Neural cell (in vitro differentiated cells): Measurements from ENCODE around the gene ZNF197. TPM values are rescaled to one million over a fixed set of nuclear protein-coding genes. Genes with fewer than 3 reads are reported as not detected.

Experiments
- H2AFZ ChIP-seq: fragments of 200-600, 300-800 bp; sonication (generic), shearing (Covaris generic); 2 replicates; pipeline ENCODE4 v1.6.0; 2014; ENCODE audit warnings: low read depth, mild to moderate bottlenecking, antibody characterized with exemption, low read length, moderate library complexity
- H3F3A ChIP-seq: fragments of 200-600 bp; shearing (Covaris generic); 2 replicates; pipeline ENCODE4 v1.6.1; 2016; ENCODE audit warnings: mild to moderate bottlenecking, moderate library complexity, mixed read lengths, antibody characterized with exemption, low read length; ENCODE audit not compliant: insufficient read depth, poor library complexity, severe bottlenecking
- H3K27ac ChIP-seq: fragments of 200-600, 300-800 bp; sonication (generic), shearing (Covaris generic); 2 replicates; pipeline ENCODE4 v1.5.1; 2014; ENCODE audit warnings: mild to moderate bottlenecking, low read length, moderate library complexity
- H3K27me3 ChIP-seq: fragments of 300-800, 200-600 bp; sonication (generic), shearing (Covaris generic); 2 replicates; pipeline ENCODE4 v1.6.0; 2014; ENCODE audit warnings: mild to moderate bottlenecking, low read depth, low read length, moderate library complexity; ENCODE audit not compliant: insufficient read depth
- H3K36me3 ChIP-seq: fragments of 300-800, 200-600 bp; sonication (generic), shearing (Covaris generic); 2 replicates; pipeline ENCODE4 v1.5.1; 2014; ENCODE audit warnings: mild to moderate bottlenecking, antibody characterized with exemption, low read length, moderate library complexity; ENCODE audit not compliant: insufficient read depth
- H3K4me2 ChIP-seq: fragments of 300-800, 200-600 bp; sonication (generic), shearing (Covaris generic); 2 replicates; pipeline ENCODE4 v1.6.0; 2014; ENCODE audit warnings: mild to moderate bottlenecking, low read length
- H3K4me3 ChIP-seq: fragments of 300-800, 200-600 bp; sonication (generic), shearing (Covaris generic); 2 replicates; pipeline ENCODE4 v1.5.1; 2014; ENCODE audit warnings: mild to moderate bottlenecking, low read length, moderate library complexity
- H3K79me2 ChIP-seq: fragments of 200-600 bp; shearing (Covaris generic); replicated peaks from 2 replicates; pipeline ENCODE4 v1.6.0; 2014; ENCODE audit warnings: mild to moderate bottlenecking, low read length, moderate library complexity; ENCODE audit not compliant: insufficient read depth
- H3K9ac ChIP-seq: fragments of 300-800, 200-600 bp; sonication (generic), shearing (Covaris generic); 2 replicates; pipeline ENCODE4 v1.6.1; 2016; ENCODE audit warnings: mild to moderate bottlenecking, low read length, mixed read lengths
- H3K9me2 ChIP-seq: fragments of 200-600 bp; shearing (Covaris generic); 2 replicates; pipeline ENCODE4 v1.6.1; 2016; ENCODE audit warnings: mild to moderate bottlenecking, low read length, mixed read lengths; ENCODE audit not compliant: insufficient read depth
- H3K9me3 ChIP-seq: fragments of 200-600, 300-800 bp; sonication (generic), shearing (Covaris generic); 2 replicates; pipeline ENCODE4 v1.6.1; 2016; ENCODE audit warnings: mild to moderate bottlenecking, mixed run types, low read length, moderate library complexity, mixed read lengths
- H4K20me1 ChIP-seq: fragments of 200-600 bp; shearing (Covaris generic); 2 replicates; pipeline ENCODE4 v1.6.1; 2016; ENCODE audit warnings: mild to moderate bottlenecking, mixed run types; ENCODE audit not compliant: insufficient read depth
- EP300 ChIP-seq: fragments of 450-650 bp; conservative IDR thresholded peaks from 2 replicates; pipeline ENCODE4 v1.6.1; 2014; ENCODE audit warnings: antibody characterized with exemption, mild to moderate bottlenecking, moderate library complexity; ENCODE audit not compliant: poor library complexity, severe bottlenecking
- EZH2 ChIP-seq: fragments of 200-600, 300-800 bp; shearing (Covaris generic), sonication (generic); IDR thresholded peaks from 2 replicates; pipeline ENCODE4 v1.6.1; 2014; ENCODE audit warnings: antibody characterized with exemption, low read length, borderline replicate concordance, mild to moderate bottlenecking; ENCODE audit not compliant: insufficient read depth, poor library complexity, severe bottlenecking
- MXI1 ChIP-seq: fragments of 450-650 bp; conservative IDR thresholded peaks from 2 replicates; pipeline ENCODE4 v1.6.1; 2014; ENCODE audit warnings: antibody characterized with exemption, mild to moderate bottlenecking; ENCODE audit not compliant: poor library complexity, severe bottlenecking
- POLR2AphosphoS5 ChIP-seq: IDR thresholded peaks from 2 replicates; pipeline ENCODE4 v1.6.1; 2012
- RAD21 ChIP-seq: fragments of 450-650 bp; conservative IDR thresholded peaks from 2 replicates; pipeline ENCODE4 v1.6.1; 2014; ENCODE audit warnings: antibody characterized with exemption, mild to moderate bottlenecking, moderate library complexity
- REST ChIP-seq: IDR thresholded peaks from 2 replicates; pipeline ENCODE4 v1.6.1; 2012; ENCODE audit warnings: borderline replicate concordance
- SMC3 ChIP-seq: fragments of 450-650 bp; conservative IDR thresholded peaks from 2 replicates; pipeline ENCODE4 v1.6.1; 2014; ENCODE audit warnings: antibody characterized with exemption, mild to moderate bottlenecking, moderate library complexity; ENCODE audit not compliant: poor library complexity
- TAF1 ChIP-seq: IDR thresholded peaks from 2 replicates; pipeline ENCODE4 v1.6.1; 2012; ENCODE audit warnings: low read depth
- polyA plus RNA-seq: library from polyadenylated mRNA; depleted of rRNA; stranded (reverse); fragments of >200 nt; gene quantifications from 2 replicates; pipeline ENCODE4 v1.2.3, GENCODE V29; 2014
- TF ChIP-seq, protein P1 (sequence below): fragments of 450-650 bp; IDR thresholded peaks from 2 replicates; pipeline ENCODE4 v1.5.1; 2014; ENCODE audit warnings: antibody characterized with exemption, mild to moderate bottlenecking, moderate library complexity; ENCODE audit not compliant: poor library complexity, severe bottlenecking

ZNF197 gene
- polyA plus RNA-seq, 1 donor from 2014 or later: 64.1 TPM

GRCh38 chr3:44601749-44602148 is 23.1 kb upstream of the ZNF197 start:
- Histone ChIP-seq H3F3A (no peaks in the 10 kb centered on the region), H3K9me2 (no peaks in the 10 kb centered on the region), H3K4me3 (no peak overlapping the region), H3K9me3 (no peaks in the 10 kb centered on the region), H3K79me2 (peaks cover 5% of the 10 kb centered on the region), H3K4me2 (no peak overlapping the region), H2AFZ (no peak overlapping the region), H4K20me1 (no peaks in the 10 kb centered on the region), H3K27me3 (no peaks in the 10 kb centered on the region), H3K27ac (no peak overlapping the region), H3K36me3 (peaks cover 6% of the 10 kb centered on the region), H3K9ac (no peak overlapping the region)
- no peak for TF ChIP-seq RAD21
- TF ChIP-seq, protein P1, sequence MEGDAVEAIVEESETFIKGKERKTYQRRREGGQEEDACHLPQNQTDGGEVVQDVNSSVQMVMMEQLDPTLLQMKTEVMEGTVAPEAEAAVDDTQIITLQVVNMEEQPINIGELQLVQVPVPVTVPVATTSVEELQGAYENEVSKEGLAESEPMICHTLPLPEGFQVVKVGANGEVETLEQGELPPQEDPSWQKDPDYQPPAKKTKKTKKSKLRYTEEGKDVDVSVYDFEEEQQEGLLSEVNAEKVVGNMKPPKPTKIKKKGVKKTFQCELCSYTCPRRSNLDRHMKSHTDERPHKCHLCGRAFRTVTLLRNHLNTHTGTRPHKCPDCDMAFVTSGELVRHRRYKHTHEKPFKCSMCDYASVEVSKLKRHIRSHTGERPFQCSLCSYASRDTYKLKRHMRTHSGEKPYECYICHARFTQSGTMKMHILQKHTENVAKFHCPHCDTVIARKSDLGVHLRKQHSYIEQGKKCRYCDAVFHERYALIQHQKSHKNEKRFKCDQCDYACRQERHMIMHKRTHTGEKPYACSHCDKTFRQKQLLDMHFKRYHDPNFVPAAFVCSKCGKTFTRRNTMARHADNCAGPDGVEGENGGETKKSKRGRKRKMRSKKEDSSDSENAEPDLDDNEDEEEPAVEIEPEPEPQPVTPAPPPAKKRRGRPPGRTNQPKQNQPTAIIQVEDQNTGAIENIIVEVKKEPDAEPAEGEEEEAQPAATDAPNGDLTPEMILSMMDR: no peak
- TF ChIP-seq REST: no peak
- TF ChIP-seq MXI1: no peak
- no peak for TF ChIP-seq EP300
- TF ChIP-seq POLR2AphosphoS5: no peak
- TF ChIP-seq EZH2: no peak
- no peak for TF ChIP-seq TAF1
- TF ChIP-seq SMC3: no peak

DNA sequence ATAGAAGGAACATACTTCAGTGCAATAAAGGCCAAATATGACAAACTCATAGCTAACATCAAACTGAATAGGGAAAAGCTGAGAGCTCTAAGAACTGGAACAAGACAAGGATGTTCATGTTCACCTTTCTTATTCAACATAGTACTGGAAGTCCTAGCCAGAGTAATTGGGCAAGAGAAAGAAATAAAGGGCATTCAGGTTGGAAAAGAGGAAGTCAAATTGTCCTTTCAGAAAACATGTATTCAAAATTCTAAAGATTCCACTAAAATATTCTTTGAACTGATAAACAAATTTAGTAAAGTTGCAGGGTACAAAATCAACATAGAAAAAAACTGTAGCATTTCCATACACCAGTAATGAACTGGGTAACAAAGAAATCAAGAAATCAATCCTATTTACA is 12.2 kb upstream of the ZNF197 start:
- H3K79me2 ChIP-seq: peaks cover 4% of the 10 kb centered on the region
- H3K27ac ChIP-seq: no peak overlapping the region
- no peaks in the 10 kb centered on the region for H3K27me3 ChIP-seq
- H3K4me3 ChIP-seq: no peak overlapping the region
- peaks cover 6% of the 10 kb centered on the region for H3K36me3 ChIP-seq
- no peaks in the 10 kb centered on the region for H3F3A ChIP-seq
- no peak overlapping the region for H3K9ac ChIP-seq
- no peaks in the 10 kb centered on the region for H4K20me1 ChIP-seq
- TF ChIP-seq EP300 (no peak), REST (no peak), SMC3 (no peak), EZH2 (no peak), RAD21 (no peak), TAF1 (no peak), MXI1 (no peak)
- H2AFZ ChIP-seq: no peak overlapping the region
- H3K9me3 ChIP-seq: no peaks in the 10 kb centered on the region
- no peak overlapping the region for H3K4me2 ChIP-seq
- H3K9me2 ChIP-seq: no peaks in the 10 kb centered on the region
